CD14-positive monocyte (primary cell): ENCODE measurements around the gene CDH23. TPM values are rescaled to one million over a fixed set of nuclear protein-coding genes. Genes with fewer than 3 reads are reported as not detected.

Experiments
- DNase-seq, 3 donors: peaks; one replicate each; pipeline ENCODE4 v3.0.0-alpha.2; 2011 to 2022
- H2AFZ ChIP-seq: 2 replicates; pipeline ENCODE4 v1.6.0; 2012; ENCODE audit warnings: mild to moderate bottlenecking, low read depth, low read length, inconsistent platforms; ENCODE audit not compliant: insufficient read depth, poor library complexity, severe bottlenecking
- H3K27ac ChIP-seq, 2 donors: 1 replicate in 1 of 2; 2 replicates in 1 of 2; pipeline ENCODE4 v1.5.1; 2012 to 2013; ENCODE audit warnings: low read length in 2 of 2, control low read depth in 1 of 2, inconsistent platforms in 1 of 2, low read depth in 1 of 2, mild to moderate bottlenecking in 1 of 2
- H3K27me3 ChIP-seq, 2 donors: one replicate each; pipeline versions ENCODE4 v1.6.0 to v1.6.1; 2011 to 2013; ENCODE audit warnings: low read length in 2 of 2; ENCODE audit not compliant: control insufficient read depth in 2 of 2, insufficient read depth in 2 of 2
- H3K36me3 ChIP-seq, 2 donors: replicated peaks in 1 of 2; 1 replicate in 1 of 2; 2 replicates in 1 of 2; pipeline versions ENCODE4 v1.5.1 to v1.6.1; 2012 to 2013; ENCODE audit warnings: low read length in 2 of 2, control low read depth in 1 of 2, inconsistent platforms in 1 of 2, mild to moderate bottlenecking in 1 of 2; ENCODE audit not compliant: insufficient read depth in 2 of 2, control insufficient read depth in 1 of 2
- H3K4me1 ChIP-seq, 2 donors: 1 replicate in 1 of 2; 2 replicates in 1 of 2; pipeline versions ENCODE4 v1.5.1 to v1.6.1; 2012 to 2013; ENCODE audit warnings: low read length in 2 of 2, control low read depth in 1 of 2, inconsistent platforms in 1 of 2, mild to moderate bottlenecking in 1 of 2, moderate library complexity in 1 of 2; ENCODE audit not compliant: insufficient read depth in 2 of 2, control insufficient read depth in 1 of 2
- H3K4me2 ChIP-seq: replicated peaks from 2 replicates; pipeline ENCODE3; 2012; ENCODE audit warnings: low read length, moderate library complexity, mild to moderate bottlenecking; ENCODE audit not compliant: poor library complexity, severe bottlenecking; ENCODE audit errors: extremely low read depth
- H3K4me3 ChIP-seq, 3 experiments: fragments of 200-600 bp in 1 of 3; sonication (generic) in 1 of 3; replicated peaks in 1 of 3; 1 replicate in 2 of 3; 2 replicates in 1 of 3; pipeline ENCODE4 v1.5.1; 2011 to 2013; ENCODE audit warnings: low read length in 3 of 3, mild to moderate bottlenecking in 3 of 3, control low read depth in 2 of 3, low read depth in 2 of 3, inconsistent platforms in 1 of 3, moderate library complexity in 1 of 3
- H3K79me2 ChIP-seq: 2 replicates; pipeline ENCODE4 v1.6.0; 2012; ENCODE audit warnings: mild to moderate bottlenecking, control low read depth, inconsistent platforms, low read length, moderate library complexity; ENCODE audit not compliant: insufficient read depth
- H3K9ac ChIP-seq: 2 replicates; pipeline ENCODE4 v1.6.0; 2017; ENCODE audit warnings: low read length, mild to moderate bottlenecking; ENCODE audit not compliant: insufficient read depth, poor library complexity, severe bottlenecking
- H3K9me3 ChIP-seq, 2 donors: replicated peaks in 1 of 2; 1 replicate in 1 of 2; 2 replicates in 1 of 2; pipeline versions ENCODE4 v1.5.1 to v1.6.1; 2012 to 2013; ENCODE audit warnings: low read length in 2 of 2, control low read depth in 1 of 2; ENCODE audit not compliant: control insufficient read depth in 1 of 2, insufficient read depth in 1 of 2
- H4K20me1 ChIP-seq: 2 replicates; pipeline ENCODE4 v1.6.0; 2012; ENCODE audit warnings: mild to moderate bottlenecking, low read length, control low read depth, moderate library complexity; ENCODE audit not compliant: insufficient read depth
- H3K27ac Mint-ChIP-seq, 7 donors: one replicate each; pipeline ENCODE4 v1.8.0; 2020; ENCODE audit warnings: mild to moderate bottlenecking in 7 of 7, mixed read lengths in 7 of 7, moderate library complexity in 6 of 7, inconsistent platforms in 2 of 7
- H3K27me3 Mint-ChIP-seq, 3 donors: one replicate each; pipeline ENCODE4 v1.8.0; 2021 to 2022; ENCODE audit warnings: low read depth in 3 of 3, mild to moderate bottlenecking in 3 of 3, mixed read lengths in 3 of 3, moderate library complexity in 3 of 3, inconsistent platforms in 1 of 3
- H3K36me3 Mint-ChIP-seq, 2 donors: one replicate each; pipeline ENCODE4 v1.8.0; 2020; ENCODE audit warnings: mixed read lengths in 2 of 2, inconsistent platforms in 1 of 2, mild to moderate bottlenecking in 1 of 2
- H3K4me1 Mint-ChIP-seq: one replicate; pipeline ENCODE4 v1.8.0; 2020; ENCODE audit warnings: mild to moderate bottlenecking, mixed read lengths
- H3K4me3 Mint-ChIP-seq, 2 donors: one replicate each; pipeline ENCODE4 v1.8.0; 2020; ENCODE audit warnings: mild to moderate bottlenecking in 2 of 2, mixed read lengths in 2 of 2, moderate library complexity in 1 of 2
- H3K9me3 Mint-ChIP-seq, 7 donors: one replicate each; pipeline ENCODE4 v1.8.0; 2020 to 2022; ENCODE audit warnings: mixed read lengths in 7 of 7, mild to moderate bottlenecking in 6 of 7, moderate library complexity in 6 of 7, inconsistent platforms in 2 of 7
- CTCF ChIP-seq: fragments of 200-600 bp; IDR thresholded peaks from one replicate; pipeline ENCODE4 v1.8.0; 2022; ENCODE audit warnings: antibody characterized with exemption, mild to moderate bottlenecking
- WGBS: methylation state at CpG from one replicate; pipeline ENCODE4 v1.1.5; 2013; ENCODE audit warnings: missing lambda C conversion rate; ENCODE audit not compliant: insufficient coverage; 5-methylcytosine and 5-hydroxymethylcytosine counted together
- intact Hi-C, 2 donors: fragments of 100-400 bp; cut with micrococcal nuclease; formaldehyde crosslinking; loops; one replicate each; pipeline versions ENCODE4 v1.15.0 to v1.15.1; 2023
- polyA plus RNA-seq, 3 donors: library from polyadenylated mRNA; depleted of rRNA in 1 of 3; unstranded in 2 of 3; stranded (reverse) in 1 of 3; fragments of 300-500 nt in 2 of 3; fragments of >200 nt in 1 of 3; fragmentation: Illumina TruSeq in 2 of 3; gene quantifications; 1 replicate in 2 of 3; 2 replicates in 1 of 3; pipeline ENCODE4 v1.2.3, GENCODE V29; 2012 to 2021

Gene CDH23
- polyA plus RNA-seq, 3 donors = 8.2 to 36.2 (median 10.5) TPM

GRCh38 chr10:71597821-71598498 lies 201.2 kb downstream of the CDH23 start:
- peak; percentile 82 to 91 (median 87) for DNase-seq
- no peaks in the 10 kb centered on the region for H4K20me1 ChIP-seq
- peak overlapping the region; percentile 93 to 95 for H3K27ac ChIP-seq
- no peaks in the 10 kb centered on the region for H3K36me3 Mint-ChIP-seq
- peaks cover 0 to 3% (median 1%) of the 10 kb centered on the region in 3 donors for H3K27me3 Mint-ChIP-seq
- H3K4me1 ChIP-seq = peaks cover 28 to 34% of the 10 kb centered on the region in 2 donors
- H3K9me3 Mint-ChIP-seq = no peaks in the 10 kb centered on the region
- intact Hi-C loops = no loop called here
- TF ChIP-seq CTCF = no peak
- no peaks in the 10 kb centered on the region for H3K79me2 ChIP-seq
- no peaks in the 10 kb centered on the region for H3K36me3 ChIP-seq
- H2AFZ ChIP-seq = peak overlapping the region; percentile 81
- no peaks in the 10 kb centered on the region for H3K27me3 ChIP-seq
- peak overlapping the region; percentile 63 for H3K9ac ChIP-seq
- peak overlapping the region in 1 of 3 experiments; percentile 35 for H3K4me3 ChIP-seq
- H3K4me1 Mint-ChIP-seq = peaks cover 41% of the 10 kb centered on the region
- peak overlapping the region; percentile 39 for H3K4me2 ChIP-seq
- peak overlapping the region; percentile 95 to 99 (median 97) for H3K27ac Mint-ChIP-seq
- no peaks in the 10 kb centered on the region for H3K9me3 ChIP-seq
- H3K4me3 Mint-ChIP-seq = peak overlapping the region in 1 of 2 donors; percentile 68
- WGBS = 0% methylated on average over 3 of the region's 12 CpGs

GRCh38 chr10:71598621-71599055 lies 201.9 kb downstream of the CDH23 start:
- H3K27ac Mint-ChIP-seq = peak overlapping the region; percentile 95 to 99 (median 97)
- WGBS = 0% methylated on average over 5 of the region's 10 CpGs
- peak overlapping the region; percentile 39 for H3K4me2 ChIP-seq
- H3K9me3 Mint-ChIP-seq = no peaks in the 10 kb centered on the region
- no peaks in the 10 kb centered on the region for H3K27me3 ChIP-seq
- TF ChIP-seq CTCF = no peak
- H3K27ac ChIP-seq = peak overlapping the region; percentile 93 to 95
- no peaks in the 10 kb centered on the region for H4K20me1 ChIP-seq
- DNase-seq = peak; percentile 66 to 79 (median 66)
- H3K4me3 Mint-ChIP-seq = peak overlapping the region in 1 of 2 donors; percentile 67
- H3K79me2 ChIP-seq = no peaks in the 10 kb centered on the region
- H3K27me3 Mint-ChIP-seq = peaks cover 0 to 3% (median 1%) of the 10 kb centered on the region in 3 donors
- peaks cover 41% of the 10 kb centered on the region for H3K4me1 Mint-ChIP-seq
- intact Hi-C loops = no loop called here
- peak overlapping the region; percentile 63 for H3K9ac ChIP-seq
- H2AFZ ChIP-seq = peak overlapping the region; percentile 81
- peak overlapping the region in 1 of 3 experiments; percentile 35 for H3K4me3 ChIP-seq
- H3K36me3 ChIP-seq = no peaks in the 10 kb centered on the region
- no peaks in the 10 kb centered on the region for H3K36me3 Mint-ChIP-seq
- H3K9me3 ChIP-seq = no peaks in the 10 kb centered on the region
- H3K4me1 ChIP-seq = peaks cover 28 to 34% of the 10 kb centered on the region in 2 donors
